ENCODE results near the gene LGR6.

The LGR6 gene

DNA sequence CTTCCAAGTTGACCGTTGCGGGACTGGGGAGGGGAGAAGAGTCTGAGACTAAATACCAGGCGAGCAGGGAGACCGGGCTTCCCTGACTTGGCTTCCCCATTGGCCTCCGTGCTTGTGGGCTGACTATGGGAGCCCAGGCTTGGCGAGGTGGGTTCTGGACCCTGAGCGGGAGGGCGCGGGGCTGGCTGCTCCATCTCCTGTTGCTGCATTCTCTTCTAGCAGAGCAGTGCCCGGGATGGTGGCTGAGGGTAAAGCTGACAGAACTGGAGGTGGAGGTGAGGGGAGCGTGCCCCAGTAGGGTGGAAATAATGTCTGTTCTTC is 689 bp downstream of the LGR6 start:
- H3K4me3 ChIP-seq (ENCODE audit: low read depth, low read length), result no peak overlapping the region
- no peak for DNase-seq (ENCODE audit: low read depth)
- TF ChIP-seq, protein P1, sequence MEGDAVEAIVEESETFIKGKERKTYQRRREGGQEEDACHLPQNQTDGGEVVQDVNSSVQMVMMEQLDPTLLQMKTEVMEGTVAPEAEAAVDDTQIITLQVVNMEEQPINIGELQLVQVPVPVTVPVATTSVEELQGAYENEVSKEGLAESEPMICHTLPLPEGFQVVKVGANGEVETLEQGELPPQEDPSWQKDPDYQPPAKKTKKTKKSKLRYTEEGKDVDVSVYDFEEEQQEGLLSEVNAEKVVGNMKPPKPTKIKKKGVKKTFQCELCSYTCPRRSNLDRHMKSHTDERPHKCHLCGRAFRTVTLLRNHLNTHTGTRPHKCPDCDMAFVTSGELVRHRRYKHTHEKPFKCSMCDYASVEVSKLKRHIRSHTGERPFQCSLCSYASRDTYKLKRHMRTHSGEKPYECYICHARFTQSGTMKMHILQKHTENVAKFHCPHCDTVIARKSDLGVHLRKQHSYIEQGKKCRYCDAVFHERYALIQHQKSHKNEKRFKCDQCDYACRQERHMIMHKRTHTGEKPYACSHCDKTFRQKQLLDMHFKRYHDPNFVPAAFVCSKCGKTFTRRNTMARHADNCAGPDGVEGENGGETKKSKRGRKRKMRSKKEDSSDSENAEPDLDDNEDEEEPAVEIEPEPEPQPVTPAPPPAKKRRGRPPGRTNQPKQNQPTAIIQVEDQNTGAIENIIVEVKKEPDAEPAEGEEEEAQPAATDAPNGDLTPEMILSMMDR (conservative IDR thresholded peaks at IDR 0.05; ENCODE audit: low read depth, low read length), result no peak

DNA sequence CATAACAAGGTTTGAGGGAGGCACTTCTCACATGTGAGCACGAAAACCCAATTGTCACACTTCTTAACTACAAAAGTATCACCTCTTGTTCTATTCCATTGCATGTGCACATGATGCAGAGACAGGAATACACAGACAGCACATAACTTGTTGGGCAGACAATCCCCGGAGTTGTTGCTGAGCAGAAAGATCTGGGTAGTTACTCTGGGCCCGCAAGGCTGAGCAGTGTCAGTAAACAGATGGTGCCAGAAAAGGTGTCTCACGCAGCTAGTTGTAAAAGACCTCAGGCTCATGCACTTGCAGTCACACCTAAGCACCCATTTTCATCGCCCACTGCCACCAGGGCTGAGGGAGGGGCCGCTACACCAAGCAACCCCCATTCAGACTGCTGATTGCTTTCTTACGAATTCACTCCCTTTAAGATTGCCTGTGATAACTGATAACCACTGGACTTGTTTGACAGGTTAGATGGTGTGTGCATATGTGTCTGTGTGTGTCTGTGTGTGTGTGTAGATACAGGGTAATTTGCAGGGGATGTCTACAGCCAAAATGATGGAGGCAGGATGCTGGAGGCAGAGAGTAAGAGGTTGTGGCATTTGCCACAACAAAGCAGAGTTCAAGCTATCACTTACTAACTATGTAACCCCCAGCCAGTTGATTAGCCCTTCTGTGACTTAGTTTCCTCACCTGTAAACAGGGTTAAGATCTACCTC is 4.2 kb downstream of the LGR6 start:
- TF ChIP-seq, protein P1 (conservative IDR thresholded peaks at IDR 0.05; ENCODE audit: low read depth, low read length), result no peak
- no peak for DNase-seq (ENCODE audit: low read depth)
- H3K4me3 ChIP-seq (ENCODE audit: low read depth, low read length), result no peak overlapping the region

DNA sequence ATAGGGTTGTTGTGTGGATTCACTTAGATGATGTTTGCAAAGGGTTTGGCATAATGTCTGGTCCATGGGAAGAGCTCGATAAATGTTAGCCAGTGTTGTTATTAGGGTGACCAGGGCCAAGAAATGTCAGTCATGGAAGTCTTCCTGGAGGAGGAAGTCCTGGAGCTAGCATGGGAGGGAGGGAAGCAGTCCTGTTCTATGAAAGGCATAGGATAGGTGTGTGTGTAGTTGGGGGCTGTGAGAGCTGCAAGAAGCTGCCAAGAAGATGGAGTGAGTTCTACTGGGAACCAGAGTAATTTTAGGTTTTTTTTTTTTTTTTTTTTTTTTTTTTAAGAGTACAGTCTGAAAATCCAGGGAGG is 4.7 kb downstream of the LGR6 start:
- TF ChIP-seq, protein P1 (conservative IDR thresholded peaks at IDR 0.05; ENCODE audit: low read depth, low read length), result no peak
- H3K4me3 ChIP-seq (ENCODE audit: low read depth, low read length), result no peak overlapping the region
- no peak for DNase-seq (ENCODE audit: low read depth)

DNA sequence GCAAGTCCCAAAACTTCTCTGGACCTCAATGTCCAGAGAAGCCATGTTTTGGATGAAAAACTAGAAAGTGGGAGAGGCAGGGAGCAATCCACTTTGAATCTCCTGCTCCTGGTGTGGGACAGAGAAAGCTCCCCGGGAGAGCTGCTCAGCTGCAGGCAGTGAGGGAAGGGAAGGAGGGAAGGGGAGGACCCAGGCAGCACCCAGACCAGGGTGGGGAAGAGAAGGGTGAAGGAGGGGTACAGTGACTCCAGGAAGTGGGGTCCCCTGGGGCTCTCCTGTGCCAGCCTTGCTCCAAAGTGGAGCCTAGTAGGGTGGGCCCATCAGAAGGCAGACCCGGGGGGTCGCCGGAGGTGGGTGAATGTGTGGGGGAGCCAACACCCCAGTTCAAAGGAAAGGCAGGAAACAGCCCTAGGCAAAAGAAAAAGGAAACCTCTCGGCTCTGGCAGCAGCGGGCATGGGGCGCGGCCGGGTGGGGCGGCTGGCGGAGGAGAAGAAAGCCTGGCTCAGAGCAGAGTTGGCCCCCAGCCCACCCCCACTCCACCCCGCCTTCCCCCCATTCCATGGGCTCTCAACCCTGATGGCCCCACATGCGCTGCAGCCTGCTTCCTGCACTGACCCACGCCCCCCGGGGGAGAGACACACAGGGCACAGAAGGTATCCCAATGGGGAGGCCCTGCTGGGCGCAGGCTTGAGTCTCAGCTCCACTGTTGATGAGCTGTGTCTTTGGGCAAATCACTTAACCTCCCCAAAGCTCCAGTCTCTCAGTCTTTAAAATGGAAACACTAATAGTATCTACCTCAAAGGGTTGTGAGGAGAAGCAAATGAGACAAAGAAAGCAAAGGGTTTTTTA is 5.7 kb downstream of the LGR6 start:
- DNase-seq (ENCODE audit: low read depth), result no peak
- no peak overlapping the region for H3K4me3 ChIP-seq (ENCODE audit: low read depth, low read length)
- TF ChIP-seq, protein P1 (conservative IDR thresholded peaks at IDR 0.05; ENCODE audit: low read depth, low read length), result no peak

DNA sequence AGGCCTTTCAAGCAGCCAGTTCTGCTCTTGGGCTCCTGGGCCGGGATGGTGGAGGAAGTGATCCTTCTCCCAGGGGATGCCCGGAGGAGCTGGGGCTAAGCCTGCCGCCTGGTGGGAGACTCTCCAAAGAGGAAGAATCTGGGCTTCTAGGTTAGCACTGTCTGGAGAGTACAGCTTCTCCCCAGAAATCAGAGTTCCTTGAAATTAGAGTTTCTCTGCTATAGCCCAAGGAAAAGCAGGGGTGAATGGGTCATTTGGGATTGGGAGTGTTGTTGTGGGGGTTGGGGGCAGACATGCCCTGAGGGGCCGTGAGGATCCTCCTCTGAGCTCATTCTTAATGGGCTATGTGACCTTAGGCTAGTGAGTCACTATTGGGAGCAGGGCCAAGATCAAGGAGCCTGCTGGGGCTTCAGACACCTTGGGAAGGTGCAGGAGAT is 6.5 kb downstream of the LGR6 start:
- H3K4me3 ChIP-seq (ENCODE audit: low read depth, low read length), result no peak overlapping the region
- TF ChIP-seq, protein P1 (conservative IDR thresholded peaks at IDR 0.05; ENCODE audit: low read depth, low read length), result peak; percentile 18
- DNase-seq (ENCODE audit: low read depth), result peak; percentile 13

DNA sequence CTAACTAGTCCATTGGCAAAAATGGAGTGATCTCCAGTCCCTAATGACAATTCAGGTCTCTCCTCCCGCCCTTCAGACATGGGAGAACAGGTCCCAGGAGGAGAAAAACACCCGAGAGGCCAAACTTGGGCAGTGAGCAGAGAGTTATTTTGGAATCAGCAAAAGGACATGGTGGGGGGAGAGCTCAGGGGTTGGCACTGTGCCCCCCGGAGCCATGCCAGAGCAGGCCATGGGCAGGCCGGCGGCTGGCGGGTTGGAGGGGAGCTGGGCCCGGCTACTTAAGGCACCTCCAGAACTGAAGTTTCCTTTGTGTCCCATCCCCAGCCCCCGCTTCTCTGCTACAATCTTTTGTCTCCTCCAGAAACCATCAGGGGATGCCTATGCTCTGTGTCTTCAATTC is 7.1 kb downstream of the LGR6 start:
- TF ChIP-seq, protein P1 (conservative IDR thresholded peaks at IDR 0.05; ENCODE audit: low read depth, low read length), result no peak

More for the DNA sequence above, 7.1 kb downstream of the LGR6 start:
- no peak for DNase-seq (ENCODE audit: low read depth)
- no peak overlapping the region for H3K4me3 ChIP-seq (ENCODE audit: low read depth, low read length)

Data from choroid plexus epithelial cell (primary cell).